ENCODE data around the gene GSTA4. TPM values are rescaled to one million over a fixed set of nuclear protein-coding genes. Genes with fewer than 3 reads are reported as not detected.
"Not testable (repeated sequence)": the region's sequence is repeated elsewhere in the genome, so short reads cannot be mapped to it uniquely, and the experiment has no call there.

GSTA4 gene
- total and polyA plus RNA-seq, 2 experiments from 2014 or later = 26.5 to 37.9 TPM

GRCh38 chr6:52958546-52959255 is 36.4 kb downstream of the GSTA4 start:
- Histone ChIP-seq H4K20me1 (ENCODE audit: insufficient read depth) (no peaks in the 10 kb centered on the region), H3K4me2 (ENCODE audit: unreplicated experiment) (no peak overlapping the region), H3K9ac (no peak overlapping the region), H3K79me2 (ENCODE audit: insufficient read depth) (no peaks in the 10 kb centered on the region), H3K27me3 (replicated peaks; ENCODE audit: insufficient read depth) (peaks cover 11% of the 10 kb centered on the region; the same call in 1 of the 2 replicates), H3K4me1 (ENCODE audit: insufficient read depth) (no peaks in the 10 kb centered on the region), H3K36me3 (ENCODE audit: low read depth) (no peaks in the 10 kb centered on the region), H3F3A (ENCODE audit: insufficient read depth) (no peaks in the 10 kb centered on the region), H3K27ac (no peak overlapping the region), H3K9me3 (ENCODE audit: low read depth) (no peaks in the 10 kb centered on the region), H2AFZ (no peak overlapping the region), H3K4me3 (no peak overlapping the region), H3K9me2 (ENCODE audit: insufficient read depth) (no peaks in the 10 kb centered on the region)
- WGBS, 2 experiments (ENCODE audit: low coverage in 1 of 2, low lambda C conversion rate in 2 of 2, missing lambda C conversion rate in 2 of 2) = 57 to 59% methylated on average over 8 of the region's 8 CpGs
- in situ Hi-C loops (cut with MboI) = no loop called here
- DNase-seq = no peak
- TF ChIP-seq EZH2 (IDR thresholded peaks at IDR 0.05; ENCODE audit: insufficient read depth, poor library complexity, severe bottlenecking) (no peak), EZH2phosphoT487 (IDR thresholded peaks at IDR 0.05; ENCODE audit: insufficient read depth, low read depth) (no peak)

DNA sequence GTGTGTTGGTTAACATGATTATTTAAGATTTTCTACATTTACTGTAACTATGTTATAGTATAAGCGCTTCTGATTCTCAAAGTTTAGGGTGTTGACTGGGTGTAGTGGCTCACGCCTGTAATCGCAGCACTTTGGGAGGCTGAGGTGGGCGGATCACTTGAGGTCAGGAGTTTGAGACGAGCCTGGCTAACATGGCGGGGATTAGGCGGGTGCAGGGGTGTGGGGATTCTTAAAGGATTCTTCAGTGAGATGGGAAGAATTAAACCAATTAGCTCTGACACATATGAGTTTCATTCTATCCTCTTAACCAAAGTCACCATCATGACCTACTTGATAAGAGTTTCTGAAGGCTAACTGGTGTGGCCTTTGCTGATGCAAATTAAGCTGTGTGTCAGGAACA is 39.2 kb downstream of the GSTA4 start:
- 80 to 81% methylated on average over 7 of the region's 7 CpGs for WGBS, 2 experiments (ENCODE audit: low coverage in 1 of 2, low lambda C conversion rate in 2 of 2, missing lambda C conversion rate in 2 of 2)
- Histone ChIP-seq H3K36me3 (ENCODE audit: low read depth) (no peaks in the 10 kb centered on the region), H3K9me2 (ENCODE audit: insufficient read depth) (no peaks in the 10 kb centered on the region), H3K4me1 (ENCODE audit: insufficient read depth) (no peaks in the 10 kb centered on the region), H3K27me3 (replicated peaks; ENCODE audit: insufficient read depth) (0 out of 2 replicates have a peak, but pooled peaks cover 11% of the 10 kb centered on the region), H3K9ac (no peak overlapping the region), H3K4me3 (no peak overlapping the region), H3K27ac (no peak overlapping the region), H2AFZ (no peak overlapping the region), H3K4me2 (ENCODE audit: unreplicated experiment) (no peak overlapping the region), H3K9me3 (ENCODE audit: low read depth) (no peaks in the 10 kb centered on the region), H3K79me2 (ENCODE audit: insufficient read depth) (no peaks in the 10 kb centered on the region), H3F3A (ENCODE audit: insufficient read depth) (no peaks in the 10 kb centered on the region), H4K20me1 (ENCODE audit: insufficient read depth) (no peaks in the 10 kb centered on the region)
- DNase-seq = no peak
- no peak for TF ChIP-seq EZH2 (IDR thresholded peaks at IDR 0.05; ENCODE audit: insufficient read depth, poor library complexity, severe bottlenecking)
- no peak for TF ChIP-seq EZH2phosphoT487 (IDR thresholded peaks at IDR 0.05; ENCODE audit: insufficient read depth, low read depth)
- in situ Hi-C loops (cut with MboI) = no loop called here

DNA sequence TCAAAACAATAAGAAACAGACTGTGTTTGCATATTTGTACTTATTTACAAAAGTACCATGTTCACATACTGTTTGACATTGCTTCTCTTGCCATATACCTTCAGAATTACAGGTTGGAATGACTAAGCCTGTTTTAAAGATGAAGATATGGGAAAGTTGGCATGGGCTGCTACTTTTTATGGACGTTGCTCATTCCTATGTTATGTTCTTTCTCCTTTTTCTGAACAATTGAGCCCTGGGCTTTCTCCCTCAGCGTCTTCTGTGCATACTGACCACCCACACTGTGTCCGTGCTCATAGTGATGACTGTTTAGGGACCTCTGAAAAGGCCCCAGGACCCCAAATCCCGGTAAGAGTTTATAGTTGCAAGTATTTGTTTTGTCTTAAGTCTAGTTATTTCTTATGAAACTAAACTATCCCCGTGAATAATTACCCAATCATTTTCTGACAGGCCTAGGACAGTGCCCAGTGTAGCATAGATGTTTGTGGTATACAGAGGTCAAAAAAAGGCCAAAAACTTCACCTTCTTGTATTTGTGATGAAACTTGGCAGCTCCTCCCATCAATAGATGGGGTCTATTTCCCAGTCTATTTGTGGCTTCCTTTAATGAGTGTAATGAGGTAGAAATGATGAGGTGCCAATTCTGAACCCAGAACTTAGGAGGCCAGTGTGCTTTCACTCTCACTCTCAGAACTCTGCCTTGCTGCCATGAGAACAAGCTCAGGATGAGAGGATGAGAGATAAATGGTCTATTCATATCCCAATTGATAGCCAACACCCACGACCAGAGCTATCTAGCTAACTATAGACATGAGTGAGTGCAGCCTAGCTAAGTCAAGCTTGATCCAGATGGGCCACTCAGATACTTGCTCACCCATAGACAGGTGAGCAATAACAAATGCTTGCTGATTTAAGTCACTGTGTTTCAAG is 40.9 kb downstream of the GSTA4 start:
- DNase-seq = peak; percentile 34
- WGBS, 2 experiments (ENCODE audit: low coverage in 1 of 2, low lambda C conversion rate in 2 of 2, missing lambda C conversion rate in 2 of 2) = 46 to 47% methylated on average over 6 of the region's 6 CpGs

GRCh38 chr6:52946306-52946705 is 48.8 kb downstream of the GSTA4 start:
- Histone ChIP-seq H3K27ac (no peak overlapping the region), H3F3A (ENCODE audit: insufficient read depth) (no peaks in the 10 kb centered on the region), H3K9ac (no peak overlapping the region), H3K36me3 (ENCODE audit: low read depth) (no peaks in the 10 kb centered on the region), H3K79me2 (ENCODE audit: insufficient read depth) (no peaks in the 10 kb centered on the region), H4K20me1 (ENCODE audit: insufficient read depth) (no peaks in the 10 kb centered on the region), H3K9me3 (ENCODE audit: low read depth) (no peaks in the 10 kb centered on the region), H3K4me1 (ENCODE audit: insufficient read depth) (no peaks in the 10 kb centered on the region), H3K4me3 (no peak overlapping the region), H3K4me2 (ENCODE audit: unreplicated experiment) (no peak overlapping the region), H3K9me2 (ENCODE audit: insufficient read depth) (no peaks in the 10 kb centered on the region), H2AFZ (no peak overlapping the region), H3K27me3 (replicated peaks; ENCODE audit: insufficient read depth) (peaks cover 10% of the 10 kb centered on the region; the same call in 1 of the 2 replicates)
- in situ Hi-C loops (cut with MboI) = no loop called here
- 12 to 21% methylated on average over 5 of the region's 5 CpGs for WGBS, 2 experiments (ENCODE audit: low coverage in 1 of 2, low lambda C conversion rate in 2 of 2, missing lambda C conversion rate in 2 of 2)
- TF ChIP-seq EZH2phosphoT487 (IDR thresholded peaks at IDR 0.05; ENCODE audit: insufficient read depth, low read depth) = no peak
- no peak for TF ChIP-seq EZH2 (IDR thresholded peaks at IDR 0.05; ENCODE audit: insufficient read depth, poor library complexity, severe bottlenecking)
- DNase-seq = no peak

More for the DNA sequence above, 40.9 kb downstream of the GSTA4 start:
- no peak overlapping the region for H3K27ac ChIP-seq
- H3K4me1 ChIP-seq (ENCODE audit: insufficient read depth) = no peaks in the 10 kb centered on the region
- H3K9me2 ChIP-seq (ENCODE audit: insufficient read depth) = no peaks in the 10 kb centered on the region
- no peak overlapping the region for H3K9ac ChIP-seq
- no peaks in the 10 kb centered on the region for H3K9me3 ChIP-seq (ENCODE audit: low read depth)
- no peaks in the 10 kb centered on the region for H3F3A ChIP-seq (ENCODE audit: insufficient read depth)
- in situ Hi-C loops (cut with MboI) = no loop called here
- TF ChIP-seq EZH2 (IDR thresholded peaks at IDR 0.05; ENCODE audit: insufficient read depth, poor library complexity, severe bottlenecking) (no peak), EZH2phosphoT487 (IDR thresholded peaks at IDR 0.05; ENCODE audit: insufficient read depth, low read depth) (no peak)
- no peaks in the 10 kb centered on the region for H4K20me1 ChIP-seq (ENCODE audit: insufficient read depth)
- no peak overlapping the region for H2AFZ ChIP-seq
- no peak overlapping the region for H3K4me3 ChIP-seq
- H3K4me2 ChIP-seq (ENCODE audit: unreplicated experiment) = no peak overlapping the region
- H3K79me2 ChIP-seq (ENCODE audit: insufficient read depth) = no peaks in the 10 kb centered on the region
- no peaks in the 10 kb centered on the region for H3K36me3 ChIP-seq (ENCODE audit: low read depth)
- 0 out of 2 replicates have a peak, but pooled peaks cover 11% of the 10 kb centered on the region for H3K27me3 ChIP-seq (replicated peaks; ENCODE audit: insufficient read depth)

GRCh38 chr6:52942821-52943220 is 52.3 kb downstream of the GSTA4 start:
- in situ Hi-C loops (cut with MboI); H3K36me3 ChIP-seq (ENCODE audit: low read depth): not testable (repeated sequence)

More at GRCh38 chr6:52942821-52943220, 52.3 kb downstream of the GSTA4 start:
- not testable (repeated sequence) for H3F3A ChIP-seq (ENCODE audit: insufficient read depth); H2AFZ ChIP-seq; H3K9me3 ChIP-seq (ENCODE audit: low read depth); H3K9me2 ChIP-seq (ENCODE audit: insufficient read depth); H4K20me1 ChIP-seq (ENCODE audit: insufficient read depth); H3K79me2 ChIP-seq (ENCODE audit: insufficient read depth); H3K4me1 ChIP-seq (ENCODE audit: insufficient read depth); H3K27me3 ChIP-seq (replicated peaks; ENCODE audit: insufficient read depth); H3K4me2 ChIP-seq (ENCODE audit: unreplicated experiment); DNase-seq; H3K4me3 ChIP-seq; H3K27ac ChIP-seq; H3K9ac ChIP-seq
- WGBS, 2 experiments (ENCODE audit: low coverage in 1 of 2, low lambda C conversion rate in 2 of 2, missing lambda C conversion rate in 2 of 2) = 91 to 93% methylated on average over 10 of the region's 10 CpGs

Data from GM23248 (cell line).